OCI-LY1 (cell line): ENCODE measurements around the gene BBS9.

Experiments used
- H2AFZ ChIP-seq: fragments of 200-600 bp; sonication (generic), shearing (Covaris generic); 2 replicates; pipeline ENCODE4 v1.6.0; 2014; ENCODE audit warnings: antibody characterized with exemption, mild to moderate bottlenecking, low read length
- H3F3A ChIP-seq: fragments of 200-600 bp; sonication (generic), shearing (Covaris generic); 2 replicates; pipeline ENCODE4 v1.6.0; 2014; ENCODE audit warnings: mild to moderate bottlenecking, antibody characterized with exemption, low read length, moderate library complexity; ENCODE audit not compliant: insufficient read depth
- H3K27ac ChIP-seq: fragments of 200-600 bp; sonication (generic); 2 replicates; pipeline ENCODE4 v1.5.1; 2014; ENCODE audit warnings: low read length, mixed run types, mild to moderate bottlenecking, low read depth; ENCODE audit not compliant: poor library complexity, severe bottlenecking
- H3K27me3 ChIP-seq: fragments of 200-600 bp; sonication (generic); 2 replicates; pipeline ENCODE4 v1.6.0; 2014; ENCODE audit warnings: antibody characterized with exemption, mild to moderate bottlenecking, low read length, moderate library complexity; ENCODE audit not compliant: insufficient read depth
- H3K36me3 ChIP-seq: fragments of 200-600 bp; sonication (generic); 2 replicates; pipeline ENCODE4 v1.6.1; 2014; ENCODE audit warnings: mild to moderate bottlenecking, antibody characterized with exemption, low read length, moderate library complexity, mixed read lengths; ENCODE audit not compliant: insufficient read depth
- H3K4me1 ChIP-seq: fragments of 200-600 bp; sonication (generic); 2 replicates; pipeline ENCODE4 v1.5.1; 2014; ENCODE audit warnings: mild to moderate bottlenecking, low read length, moderate library complexity; ENCODE audit not compliant: insufficient read depth, severe bottlenecking
- H3K4me2 ChIP-seq: fragments of 200-600 bp; sonication (generic), shearing (Covaris generic); 2 replicates; pipeline ENCODE4 v1.6.1; 2014; ENCODE audit warnings: low read length
- H3K4me3 ChIP-seq: fragments of 200-600 bp; sonication (generic); 2 replicates; pipeline ENCODE4 v1.5.1; 2014; ENCODE audit warnings: low read length, low read depth, mild to moderate bottlenecking, mixed read lengths; ENCODE audit not compliant: poor library complexity, severe bottlenecking
- H3K79me2 ChIP-seq: fragments of 200-600 bp; shearing (Covaris generic); 2 replicates; pipeline ENCODE4 v1.6.1; 2016; ENCODE audit warnings: mixed run types, low read length, mixed read lengths; ENCODE audit not compliant: insufficient read depth
- H3K9ac ChIP-seq: fragments of 200-600 bp; sonication (generic), shearing (Covaris generic); 2 replicates; pipeline ENCODE4 v1.6.1; 2014; ENCODE audit warnings: mild to moderate bottlenecking, low read length, mixed read lengths
- H3K9me2 ChIP-seq: fragments of 200-600 bp; sonication (generic), shearing (Covaris generic); 2 replicates; pipeline ENCODE4 v1.6.1; 2014; ENCODE audit warnings: low read depth, mild to moderate bottlenecking, low read length, mixed read lengths
- H3K9me3 ChIP-seq: fragments of 200-600 bp; shearing (Covaris generic); 2 replicates; pipeline ENCODE4 v1.6.1; 2014; ENCODE audit warnings: low read length, mixed read lengths
- H4K20me1 ChIP-seq: fragments of 200-600 bp; sonication (generic), shearing (Covaris generic); 2 replicates; pipeline ENCODE4 v1.6.0; 2016; ENCODE audit warnings: mild to moderate bottlenecking, low read length; ENCODE audit not compliant: insufficient read depth
- CTCF ChIP-seq: fragments of 200-600 bp; sonication (generic), shearing (Covaris generic); IDR thresholded peaks from 2 replicates; pipeline ENCODE4 v1.5.1; 2017; ENCODE audit warnings: mild to moderate bottlenecking, antibody characterized with exemption, low read length, moderate library complexity, mixed read lengths
- EZH2 ChIP-seq: fragments of 200-600 bp; sonication (generic), shearing (Covaris generic); IDR thresholded peaks from 2 replicates; pipeline ENCODE4 v1.8.0; 2017; ENCODE audit warnings: borderline replicate concordance, mixed run types, mild to moderate bottlenecking, antibody characterized with exemption, low read length, moderate library complexity, mixed read lengths

BBS9 gene

GRCh38 chr7:33307205-33307604 is 177.8 kb downstream of the BBS9 start:
- Histone ChIP-seq H3K9me3 (no peaks in the 10 kb centered on the region), H2AFZ (no peak overlapping the region), H4K20me1 (no peaks in the 10 kb centered on the region), H3K27me3 (no peaks in the 10 kb centered on the region), H3K4me3 (no peak overlapping the region), H3K4me2 (no peak overlapping the region), H3F3A (no peaks in the 10 kb centered on the region), H3K79me2 (no peaks in the 10 kb centered on the region), H3K36me3 (no peaks in the 10 kb centered on the region), H3K4me1 (no peaks in the 10 kb centered on the region), H3K9me2 (no peaks in the 10 kb centered on the region), H3K9ac (no peak overlapping the region), H3K27ac (no peak overlapping the region)
- no peak for TF ChIP-seq EZH2
- TF ChIP-seq CTCF: no peak

- TF ChIP-seq CTCF (no peak), EZH2 (no peak)
- no peaks in the 10 kb centered on the region for H3K9me3 ChIP-seq
- no peaks in the 10 kb centered on the region for H3K79me2 ChIP-seq
Observed at GRCh38 chr7:33310546-33310945, 181.2 kb downstream of the BBS9 start.

GRCh38 chr7:33325754-33326484 is 196.6 kb downstream of the BBS9 start:
- H4K20me1 ChIP-seq: no peaks in the 10 kb centered on the region
- no peak overlapping the region for H3K27ac ChIP-seq
- no peak overlapping the region for H3K4me2 ChIP-seq
- no peak overlapping the region for H3K4me3 ChIP-seq
- no peaks in the 10 kb centered on the region for H3K9me2 ChIP-seq
- no peaks in the 10 kb centered on the region for H3K27me3 ChIP-seq
- no peaks in the 10 kb centered on the region for H3F3A ChIP-seq
- no peaks in the 10 kb centered on the region for H3K4me1 ChIP-seq
- H2AFZ ChIP-seq: no peak overlapping the region
- no peak for TF ChIP-seq CTCF
- TF ChIP-seq EZH2: no peak
- H3K9me3 ChIP-seq: no peaks in the 10 kb centered on the region
- no peaks in the 10 kb centered on the region for H3K79me2 ChIP-seq
- H3K36me3 ChIP-seq: no peaks in the 10 kb centered on the region
- no peak overlapping the region for H3K9ac ChIP-seq

More at GRCh38 chr7:33310546-33310945, 181.2 kb downstream of the BBS9 start:
- no peaks in the 10 kb centered on the region for H3K4me1 ChIP-seq
- no peak overlapping the region for H3K27ac ChIP-seq
- no peak overlapping the region for H3K9ac ChIP-seq
- no peak overlapping the region for H2AFZ ChIP-seq
- no peaks in the 10 kb centered on the region for H3K36me3 ChIP-seq
- H3K4me3 ChIP-seq: no peak overlapping the region
- no peaks in the 10 kb centered on the region for H3K9me2 ChIP-seq
- H3F3A ChIP-seq: no peaks in the 10 kb centered on the region
- no peak overlapping the region for H3K4me2 ChIP-seq
- H3K27me3 ChIP-seq: no peaks in the 10 kb centered on the region
- H4K20me1 ChIP-seq: no peaks in the 10 kb centered on the region
